ELF-1 (cell line): ENCODE results near the gene GUCD1.
"Not testable (repeated sequence)": the region's sequence is repeated elsewhere in the genome, so short reads cannot be mapped to it uniquely, and the experiment has no call there.

ENCODE experiments used
- DNase-seq: peaks from one replicate; pipeline ENCODE4 v3.0.0-alpha.2; 2016; ENCODE audit warnings: low read depth, low spot score

Gene GUCD1

GRCh38 chr22:24554313-24555164, at the start of gene GUCD1:
Gene GUCD1 (minus strand): TSS chr22:24555138. CDS start chr22:24554991, 147 bp downstream.
- DNase-seq = no peak

DNA sequence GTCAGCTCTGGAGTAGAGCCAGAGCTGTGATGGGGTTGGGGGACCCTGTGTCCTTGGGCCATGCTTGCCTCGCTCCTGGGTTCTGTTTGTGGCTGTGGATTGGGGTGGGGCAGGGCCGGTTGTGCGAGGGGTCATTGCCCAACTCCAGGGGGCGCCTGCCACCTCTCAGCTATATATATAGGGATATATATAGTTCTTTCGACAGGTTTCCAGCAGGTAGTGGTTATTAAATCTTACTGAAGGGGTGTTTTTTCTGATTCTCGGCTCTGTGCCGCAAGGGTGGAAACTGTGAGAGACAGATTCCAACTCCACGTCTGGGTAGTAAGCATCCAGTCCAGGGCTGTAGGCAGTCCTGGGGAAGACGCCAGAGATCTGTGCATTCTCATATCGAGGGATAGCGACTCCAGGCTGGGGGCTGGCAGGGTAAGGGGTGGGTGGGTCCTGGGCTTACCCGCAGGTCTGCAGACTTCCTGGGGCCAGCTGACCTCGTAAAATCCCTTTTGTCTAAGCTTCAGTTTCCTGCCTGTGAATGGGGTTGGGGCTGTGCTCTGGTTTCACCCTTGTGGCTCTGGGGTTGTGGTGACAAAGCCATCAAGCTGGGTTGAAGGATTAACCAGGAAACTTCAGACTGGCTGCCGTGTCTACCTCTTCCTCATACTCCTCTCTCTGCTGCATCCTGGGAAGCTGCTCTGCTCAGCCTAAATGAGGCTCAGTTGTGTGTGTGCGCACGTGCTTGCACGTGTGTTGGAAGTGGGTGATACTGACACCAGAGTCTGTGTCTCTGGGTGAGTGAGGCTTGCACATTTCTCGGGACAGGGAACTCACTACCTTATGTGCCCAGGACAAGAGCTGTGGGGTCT, 49.1 kb upstream of the GUCD1 start:
- DNase-seq = peak; percentile 64

GRCh38 chr22:24602847-24603769, 48.2 kb upstream of the GUCD1 start, which contains the start of gene GGT1:
Gene GGT1 (plus strand): TSS chr22:24603193. CDS start chr22:24611082, 7,889 bp downstream.
- peak; percentile 75 for DNase-seq

DNA sequence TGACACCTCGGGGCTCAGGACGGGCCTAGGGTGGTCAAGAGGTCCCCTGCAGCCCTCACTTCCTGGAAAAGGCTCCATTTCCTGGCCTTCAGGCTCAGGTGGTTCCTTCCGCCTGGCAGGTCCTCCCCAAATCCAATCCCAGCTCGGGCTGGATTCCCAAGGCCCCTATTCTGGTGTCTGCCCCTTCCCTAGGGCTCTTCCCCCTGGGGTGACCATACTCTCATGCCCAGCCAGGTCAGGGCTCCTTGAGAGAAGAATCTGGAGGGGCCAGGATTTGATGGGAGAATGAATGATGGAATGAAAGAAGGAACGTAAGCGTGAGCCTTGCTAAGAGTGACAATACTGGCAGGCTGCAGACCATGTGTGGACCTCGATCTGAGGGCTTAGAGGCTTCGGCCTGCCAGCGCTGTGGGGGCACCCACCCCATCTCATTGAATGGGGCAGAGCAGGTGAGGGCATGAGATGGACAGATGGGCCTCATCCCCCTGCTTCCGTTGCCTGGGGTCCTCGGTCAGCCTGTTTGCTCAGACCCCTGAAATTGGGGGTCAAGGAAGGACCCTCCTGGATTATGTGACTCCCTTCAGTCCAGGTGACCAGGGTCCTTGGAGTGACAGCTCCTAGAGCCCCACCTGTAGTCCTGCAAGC, 47.3 kb upstream of the GUCD1 start:
- not testable (repeated sequence) for DNase-seq

DNA sequence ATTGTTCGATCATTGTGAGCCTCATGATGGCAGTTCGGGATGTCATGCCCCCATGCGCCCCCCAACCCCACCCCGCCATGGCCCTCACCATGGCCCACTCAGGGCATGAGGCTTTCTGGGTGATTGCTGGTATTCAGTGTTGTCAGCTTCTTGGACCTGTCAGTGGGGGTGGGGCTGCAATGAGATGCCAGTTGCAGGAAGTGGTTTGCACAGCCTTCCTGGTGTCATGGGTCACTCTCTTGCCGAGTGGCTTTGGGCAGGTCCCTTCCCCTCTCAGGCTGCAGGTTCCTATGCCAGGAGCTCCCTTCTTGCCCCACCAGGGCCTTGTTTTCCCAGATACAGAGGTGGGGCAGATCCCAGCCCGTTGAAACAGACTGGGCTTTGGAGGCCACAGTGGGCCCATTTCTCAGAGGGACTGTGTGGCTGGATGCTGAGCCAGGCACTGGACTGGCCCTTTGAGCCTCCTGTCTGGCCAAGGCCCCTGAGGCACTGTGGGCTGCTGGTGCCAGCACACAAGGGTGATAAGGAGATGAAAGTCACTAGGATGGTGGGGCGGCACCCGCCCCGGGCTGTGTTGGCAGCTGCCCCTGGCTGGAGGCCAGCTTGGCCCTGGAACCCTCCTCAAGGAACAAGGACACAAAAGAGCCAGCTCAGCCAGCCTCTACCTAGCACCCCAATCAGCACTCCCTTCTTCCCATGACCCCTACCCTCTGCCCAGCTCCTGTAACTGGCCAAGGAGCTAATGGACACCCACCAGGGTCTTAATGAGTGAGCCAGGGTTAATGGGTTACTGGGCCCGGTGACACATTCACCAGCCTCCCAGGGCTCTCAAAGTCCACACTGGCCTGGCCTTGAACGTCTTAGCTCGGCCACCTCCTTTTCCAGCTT, 46.5 kb upstream of the GUCD1 start:
- no peak for DNase-seq

DNA sequence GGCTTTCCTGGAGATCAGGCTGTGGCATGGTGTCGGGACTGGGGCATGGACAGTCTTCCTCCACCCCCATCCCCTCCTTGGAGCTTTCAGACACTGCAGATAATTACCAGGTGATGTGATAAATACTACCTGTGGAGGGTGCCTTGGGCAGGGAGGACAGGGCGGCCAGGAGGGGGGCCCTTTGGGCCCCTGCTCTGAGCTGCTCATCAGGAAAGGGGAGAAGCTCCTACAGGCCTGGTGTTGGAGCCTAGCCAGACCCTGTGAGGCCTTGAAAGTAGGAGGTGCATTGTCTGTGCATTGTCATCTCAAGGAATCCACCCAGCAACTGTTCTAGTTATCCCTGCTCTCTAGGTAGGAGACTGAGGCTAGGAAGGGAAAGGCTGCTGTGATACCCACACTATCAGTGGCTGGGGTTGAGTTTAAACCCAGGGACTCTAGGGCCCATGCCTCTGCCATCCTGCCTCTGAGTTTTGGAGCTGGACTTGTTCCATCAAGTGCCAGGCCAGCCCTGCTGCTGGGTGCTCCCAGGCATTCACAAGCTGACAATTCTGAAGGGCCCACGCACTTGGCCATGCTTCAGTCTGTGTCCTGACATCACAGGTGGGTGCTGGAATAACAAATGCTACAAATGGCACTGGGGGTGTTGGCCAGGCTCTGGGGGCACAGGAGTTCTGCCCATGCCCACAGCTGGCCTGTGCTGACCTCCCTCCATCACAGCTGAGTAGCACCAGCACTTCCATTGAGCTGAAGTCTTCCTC, 45.2 kb upstream of the GUCD1 start:
- not testable (repeated sequence) for DNase-seq

GRCh38 chr22:24599514-24599913, 44.6 kb upstream of the GUCD1 start:
- no peak for DNase-seq

DNA sequence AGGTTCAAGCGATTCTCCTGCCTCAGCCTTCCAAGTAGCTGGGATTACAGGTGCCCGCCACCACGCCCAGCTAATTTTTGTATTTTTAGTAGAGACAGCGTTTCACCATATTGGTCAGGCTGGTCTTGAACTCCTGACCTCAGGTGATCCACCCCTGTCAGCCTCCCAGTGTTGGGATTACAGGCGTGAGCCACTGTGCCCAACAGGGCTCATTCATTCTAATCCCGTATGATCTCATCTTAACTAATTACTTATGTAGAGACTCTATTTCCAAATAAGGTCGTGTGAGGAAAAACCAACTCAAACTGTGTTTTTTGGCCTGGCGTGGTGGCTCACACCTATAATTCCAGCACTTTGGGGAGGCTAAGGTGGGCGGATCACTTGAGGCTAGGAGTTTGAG, 42.1 kb upstream of the GUCD1 start:
- DNase-seq = not testable (repeated sequence)

DNA sequence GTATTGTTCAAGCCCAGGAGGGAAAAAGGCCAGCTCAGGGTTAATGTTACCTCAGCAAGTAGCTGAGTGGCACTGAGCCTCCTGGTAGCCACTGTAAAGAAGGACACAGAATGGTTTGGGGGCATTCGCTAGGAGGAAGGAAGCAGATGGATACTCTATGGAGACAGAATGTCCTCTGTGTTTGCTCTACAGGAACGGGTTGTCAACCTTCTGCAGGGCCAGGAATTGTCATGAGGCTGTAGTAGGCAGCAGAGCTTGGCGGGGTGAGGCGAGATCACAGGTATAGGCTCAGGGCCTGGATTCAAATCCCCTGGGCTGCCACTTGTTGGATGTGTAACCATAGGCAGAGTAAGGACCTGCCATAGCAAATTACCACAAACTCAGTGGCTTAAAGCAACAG, 40.9 kb upstream of the GUCD1 start:
- no peak for DNase-seq

DNA sequence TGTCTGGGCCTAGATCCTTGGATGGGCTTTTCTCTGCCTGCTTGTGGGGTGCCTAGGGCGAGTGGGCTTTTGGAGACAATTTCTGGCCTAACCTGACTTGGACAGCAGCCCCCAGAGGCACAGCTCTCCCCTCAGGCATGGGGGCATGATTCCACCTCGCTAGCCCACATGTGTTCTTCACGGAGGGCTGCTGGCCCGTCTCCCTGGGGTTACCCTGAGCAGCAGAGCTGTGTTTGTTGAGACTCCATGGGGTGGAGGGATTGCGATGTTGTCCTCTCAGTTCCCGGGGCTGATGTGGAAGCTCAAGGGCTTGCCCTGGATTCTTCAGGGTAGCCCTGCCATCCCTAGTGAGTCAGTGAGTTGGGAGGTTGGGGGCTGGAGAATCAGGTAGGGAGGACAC, 40.3 kb upstream of the GUCD1 start:
- DNase-seq = no peak

DNA sequence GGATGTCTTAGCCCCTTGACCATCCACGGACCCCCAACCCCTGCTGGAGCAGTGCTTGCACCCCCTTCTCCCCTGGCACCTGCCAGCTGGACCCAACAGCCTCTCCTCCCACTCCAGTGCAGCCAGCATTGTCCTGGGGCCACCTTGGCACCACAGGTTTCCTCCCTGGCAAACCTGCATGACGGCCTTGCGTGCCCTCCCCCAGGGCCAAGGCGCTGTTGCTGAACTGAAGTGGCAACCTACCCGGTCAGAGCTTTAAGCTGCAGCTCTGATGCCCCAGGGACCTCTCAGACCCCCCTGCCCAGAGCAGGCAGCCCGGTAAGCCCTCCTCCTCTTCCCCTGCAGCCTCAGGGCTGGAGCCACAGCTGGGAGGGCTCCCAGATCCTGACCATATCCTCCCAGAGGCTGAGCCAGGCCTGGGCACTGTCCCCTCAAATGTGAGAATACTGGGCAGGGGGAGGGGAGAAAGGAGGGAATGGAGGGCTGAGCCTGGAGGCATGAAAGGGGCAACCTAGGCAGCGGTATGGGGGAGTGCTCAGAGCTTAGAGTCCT, 39.7 kb upstream of the GUCD1 start:
- peak; percentile 27 for DNase-seq

- no peak for DNase-seq
Observed at GRCh38 chr22:24593836-24594568, 39.1 kb upstream of the GUCD1 start.

DNA sequence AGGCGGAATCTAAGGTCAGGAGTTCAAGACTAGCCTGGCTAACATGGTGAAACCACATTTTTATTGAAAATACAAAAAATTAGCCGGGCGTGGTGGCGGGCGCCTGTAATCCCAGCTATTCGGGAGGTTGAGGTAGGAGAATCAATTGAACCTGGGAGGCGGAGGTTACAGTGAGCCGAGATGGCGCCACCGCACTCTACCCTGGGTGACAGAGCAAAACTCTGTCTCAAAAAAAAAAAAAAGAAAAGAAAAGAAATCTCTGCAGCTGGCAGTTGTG, 38.6 kb upstream of the GUCD1 start:
- DNase-seq = not testable (repeated sequence)

DNA sequence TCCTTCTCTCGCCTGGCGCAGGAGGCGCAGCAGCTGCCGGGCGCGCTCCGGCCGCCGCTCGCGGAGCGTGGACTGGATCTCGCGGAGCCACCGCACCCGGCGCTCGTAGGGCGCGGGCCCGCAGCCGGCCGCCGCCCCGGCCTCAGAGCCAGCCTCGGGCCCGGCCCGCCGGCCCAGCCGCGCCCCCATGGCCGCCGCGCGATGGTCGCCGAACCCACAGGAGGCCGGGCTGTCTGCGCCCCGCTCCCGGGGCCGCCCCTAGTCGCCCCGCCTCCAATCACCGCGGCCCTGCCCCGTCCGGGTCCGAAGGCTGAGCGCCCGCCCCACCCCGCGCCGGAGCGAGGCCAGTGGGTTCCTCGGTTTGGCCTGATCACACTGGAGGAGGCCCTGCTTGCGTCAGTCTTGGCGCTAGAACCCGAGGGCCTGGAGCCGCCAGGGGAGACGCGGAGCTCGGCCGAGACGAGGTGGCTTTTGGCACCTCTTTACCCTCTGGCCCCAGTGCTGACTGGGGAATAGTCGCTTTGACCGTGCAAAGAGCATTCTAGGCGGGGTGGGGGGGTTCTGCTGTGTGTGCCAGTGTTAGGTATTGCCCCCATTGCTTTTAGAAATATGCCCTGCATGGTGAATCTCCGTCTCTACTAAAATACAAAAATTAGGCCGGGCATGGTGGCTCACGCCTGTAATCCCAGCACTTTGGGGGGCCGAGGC, 38.1 kb upstream of the GUCD1 start, which contains the start of gene LRRC75B:
TSS of gene LRRC75B (minus strand) at position 223 of the 708 bp plus-strand sequence. CDS start at position 189, 34 bp downstream.
- peak; percentile 74 for DNase-seq

- DNase-seq = peak; percentile 39
Observed at GRCh38 chr22:24592058-24592850, 37.3 kb upstream of the GUCD1 start.

GRCh38 chr22:24591286-24591830, 36.4 kb upstream of the GUCD1 start:
- no peak for DNase-seq
